Keratinocyte (primary cell): ENCODE data around the gene GCK.

Source experiments
- CTCF ChIP-seq, 3 experiments: IDR thresholded peaks in 1 of 3; conservative IDR thresholded peaks in 1 of 3; optimal IDR thresholded peaks in 1 of 3; 2 replicates in 2 of 3; 3 replicates in 1 of 3; pipeline versions ENCODE3 to v1.5.1; 2011; ENCODE audit warnings: low read length in 3 of 3, mild to moderate bottlenecking in 3 of 3, moderate library complexity in 2 of 3, control low read depth in 1 of 3, inconsistent platforms in 1 of 3; ENCODE audit not compliant: insufficient read depth in 2 of 3; ENCODE audit errors: extremely low read depth in 1 of 3
- EZH2 ChIP-seq: IDR thresholded peaks from one replicate; pipeline ENCODE4 v1.6.1; 2012; ENCODE audit warnings: inconsistent platforms, mild to moderate bottlenecking, low read length, moderate library complexity

DNA sequence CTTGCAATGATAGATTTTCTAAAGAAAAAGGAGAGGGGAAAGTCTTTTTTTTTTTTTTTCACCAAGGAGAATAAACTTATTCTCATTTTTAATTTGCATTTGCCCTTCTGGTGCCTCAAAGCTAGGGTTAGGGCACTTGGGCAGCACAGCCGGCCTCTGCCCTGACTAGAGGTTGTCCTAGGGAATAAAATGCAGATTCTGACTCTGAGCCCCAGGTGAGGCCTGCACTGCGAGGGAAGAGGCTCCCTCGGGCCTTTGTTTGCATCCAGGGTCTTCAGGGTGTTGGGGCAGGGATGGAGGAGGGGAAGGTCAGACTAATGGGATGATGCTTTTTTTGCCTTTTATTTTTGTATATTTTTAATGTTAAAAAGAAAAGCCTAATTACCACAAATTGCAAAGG lies 55.9 kb downstream of the GCK start:
- TF ChIP-seq CTCF (optimal IDR thresholded peaks at IDR 0.05 in 1 of 3, IDR thresholded peaks at IDR 0.05 in 1 of 3, conservative IDR thresholded peaks at IDR 0.05 in 1 of 3; ENCODE audit: extremely low read depth in 1 of 3, insufficient read depth in 2 of 3, low read length in 3 of 3) (no peak), EZH2 (no peak)
